MM.1S (cell line): ENCODE measurements around the gene RND3.

Source experiments
- DNase-seq: peaks from one replicate; pipeline ENCODE4 v3.0.0-alpha.2; 2015
- H2AFZ ChIP-seq: fragments of 300-600 bp; sonication (generic); 2 replicates; pipeline ENCODE4 v1.6.0; 2016; ENCODE audit warnings: antibody characterized with exemption, low read length
- H3F3A ChIP-seq: fragments of 300-600 bp; sonication (generic); 2 replicates; pipeline ENCODE4 v1.6.1; 2016; ENCODE audit warnings: mild to moderate bottlenecking, antibody characterized with exemption, low read length, moderate library complexity, mixed read lengths; ENCODE audit not compliant: insufficient read depth
- H3K27ac ChIP-seq: fragments of 300-600 bp; sonication (generic); 2 replicates; pipeline ENCODE4 v1.5.1; 2016; ENCODE audit warnings: mild to moderate bottlenecking, low read length
- H3K27me3 ChIP-seq: fragments of 300-600 bp; sonication (generic); replicated peaks from 2 replicates; pipeline ENCODE4 v1.6.0; 2016; ENCODE audit warnings: low read length; ENCODE audit not compliant: insufficient read depth
- H3K36me3 ChIP-seq: fragments of 300-600 bp; sonication (generic); replicated peaks from 2 replicates; pipeline ENCODE4 v1.6.1; 2016; ENCODE audit warnings: mild to moderate bottlenecking, low read length, mixed read lengths; ENCODE audit not compliant: insufficient read depth
- H3K4me1 ChIP-seq: fragments of 300-600 bp; sonication (generic); 2 replicates; pipeline ENCODE4 v1.6.1; 2016; ENCODE audit warnings: low read length, mixed read lengths
- H3K4me2 ChIP-seq: fragments of 300-600 bp; sonication (generic); 2 replicates; pipeline ENCODE4 v1.6.0; 2016; ENCODE audit warnings: low read depth, low read length
- H3K4me3 ChIP-seq: fragments of 300-600 bp; sonication (generic); 2 replicates; pipeline ENCODE4 v1.5.1; 2016; ENCODE audit warnings: low read length, mixed read lengths
- H3K79me2 ChIP-seq: fragments of 300-600 bp; sonication (generic); 2 replicates; pipeline ENCODE4 v1.6.1; 2016; ENCODE audit warnings: mixed run types, low read length, mixed read lengths
- H3K9ac ChIP-seq: fragments of 300-600 bp; sonication (generic); 2 replicates; pipeline ENCODE4 v1.6.1; 2016; ENCODE audit warnings: low read length, mixed read lengths
- H3K9me2 ChIP-seq: fragments of 300-600 bp; sonication (generic); replicated peaks from 2 replicates; pipeline ENCODE4 v1.6.1; 2016; ENCODE audit warnings: mild to moderate bottlenecking, low read length, mixed read lengths; ENCODE audit not compliant: insufficient read depth
- H3K9me3 ChIP-seq: fragments of 300-600 bp; sonication (generic); replicated peaks from 2 replicates; pipeline ENCODE4 v1.6.1; 2016; ENCODE audit warnings: mild to moderate bottlenecking, low read length, mixed read lengths; ENCODE audit not compliant: insufficient read depth
- H4K20me1 ChIP-seq: fragments of 300-600 bp; sonication (generic); 2 replicates; pipeline ENCODE4 v1.6.1; 2016; ENCODE audit warnings: mild to moderate bottlenecking, low read length, moderate library complexity, mixed read lengths; ENCODE audit not compliant: insufficient read depth
- CTCF ChIP-seq: fragments of 300-600 bp; sonication (generic); IDR thresholded peaks from 2 replicates; pipeline ENCODE4 v1.5.1; 2016; ENCODE audit warnings: antibody characterized with exemption, low read length, mixed read lengths
- EZH2 ChIP-seq: fragments of 300-600 bp; sonication (generic); optimal IDR thresholded peaks from 2 replicates; pipeline ENCODE3; 2017; ENCODE audit warnings: low read depth, mild to moderate bottlenecking, antibody characterized with exemption, low read length, mixed read lengths
- EZH2phosphoT487 ChIP-seq: fragments of 300-600 bp; sonication (generic); IDR thresholded peaks from 2 replicates; pipeline ENCODE4 v1.6.1; 2018; ENCODE audit warnings: antibody characterized with exemption, low read length

RND3 gene

GRCh38 chr2:150462770-150463169, 24.7 kb downstream of the RND3 start:
- H3K36me3 ChIP-seq = no peaks in the 10 kb centered on the region
- no peak overlapping the region for H3K4me3 ChIP-seq
- H4K20me1 ChIP-seq = no peaks in the 10 kb centered on the region
- H3K9ac ChIP-seq = no peak overlapping the region
- H3K79me2 ChIP-seq = no peaks in the 10 kb centered on the region
- DNase-seq = no peak
- H3K9me2 ChIP-seq = no peaks in the 10 kb centered on the region
- H3K27ac ChIP-seq = no peak overlapping the region
- TF ChIP-seq EZH2phosphoT487 (no peak), CTCF (no peak), EZH2 (no peak)
- H3F3A ChIP-seq = no peaks in the 10 kb centered on the region
- H3K4me1 ChIP-seq = no peaks in the 10 kb centered on the region
- H3K27me3 ChIP-seq = no peaks in the 10 kb centered on the region
- H3K4me2 ChIP-seq = no peak overlapping the region
- H2AFZ ChIP-seq = no peak overlapping the region
- H3K9me3 ChIP-seq = no peaks in the 10 kb centered on the region

GRCh38 chr2:150459281-150459680, 28.2 kb downstream of the RND3 start:
- TF ChIP-seq EZH2 (no peak), EZH2phosphoT487 (no peak), CTCF (no peak)
- no peak overlapping the region for H3K4me3 ChIP-seq
- no peak overlapping the region for H3K27ac ChIP-seq
- H3F3A ChIP-seq = no peaks in the 10 kb centered on the region
- H3K27me3 ChIP-seq = no peaks in the 10 kb centered on the region
- no peaks in the 10 kb centered on the region for H3K36me3 ChIP-seq
- H3K9me3 ChIP-seq = no peaks in the 10 kb centered on the region
- H3K9me2 ChIP-seq = no peaks in the 10 kb centered on the region
- H3K79me2 ChIP-seq = no peaks in the 10 kb centered on the region
- no peak for DNase-seq
- H2AFZ ChIP-seq = no peak overlapping the region
- no peak overlapping the region for H3K9ac ChIP-seq
- peaks cover 2% of the 10 kb centered on the region; the same call in 1 of the 2 replicates for H3K4me1 ChIP-seq
- no peak overlapping the region for H3K4me2 ChIP-seq
- no peaks in the 10 kb centered on the region for H4K20me1 ChIP-seq

GRCh38 chr2:150450765-150451164, 36.7 kb downstream of the RND3 start:
- Histone ChIP-seq H3F3A (no peaks in the 10 kb centered on the region), H4K20me1 (no peaks in the 10 kb centered on the region), H3K27me3 (no peaks in the 10 kb centered on the region), H3K27ac (no peak overlapping the region), H3K36me3 (no peaks in the 10 kb centered on the region), H3K9me2 (no peaks in the 10 kb centered on the region), H3K4me2 (no peak overlapping the region), H3K79me2 (no peaks in the 10 kb centered on the region), H3K4me1 (peaks cover 8% of the 10 kb centered on the region), H3K4me3 (no peak overlapping the region), H3K9ac (no peak overlapping the region), H3K9me3 (no peaks in the 10 kb centered on the region), H2AFZ (no peak overlapping the region)
- TF ChIP-seq CTCF = no peak
- no peak for TF ChIP-seq EZH2
- no peak for TF ChIP-seq EZH2phosphoT487
- no peak for DNase-seq
